Endothelial cell of umbilical vein (primary cell): ENCODE results near the gene CLCNKA.
"Not testable (repeated sequence)": the region's sequence is repeated elsewhere in the genome, so short reads cannot be mapped to it uniquely, and the experiment has no call there.

ENCODE experiments used
- CTCF ChIP-seq, 2 donors: IDR thresholded peaks; 1 replicate in 1 of 2; 2 replicates in 1 of 2; pipeline ENCODE4 v1.5.1; 2011; ENCODE audit warnings: low read length in 2 of 2, mild to moderate bottlenecking in 2 of 2, moderate library complexity in 2 of 2, control low read depth in 1 of 2, inconsistent platforms in 1 of 2, low read depth in 1 of 2; ENCODE audit not compliant: insufficient read depth in 1 of 2; ENCODE audit errors: extremely low read depth in 1 of 2
- FOS ChIP-seq: IDR thresholded peaks from 2 replicates; pipeline ENCODE4 v1.6.1; 2011; ENCODE audit warnings: mild to moderate bottlenecking, low read length, moderate library complexity, borderline replicate concordance; ENCODE audit not compliant: insufficient read depth
- MAX ChIP-seq: IDR thresholded peaks from 2 replicates; pipeline ENCODE4 v1.6.1; 2011; ENCODE audit not compliant: insufficient read depth, insufficient read length
- POLR2A ChIP-seq: IDR thresholded peaks from 2 replicates; pipeline ENCODE4 v1.6.1; 2012; ENCODE audit warnings: low read depth, mild to moderate bottlenecking, control low read depth, low read length

GRCh38 chr1:16056521-16056912 is 34.7 kb downstream of the CLCNKA start:
- TF ChIP-seq CTCF (IDR thresholded peaks at IDR 0.05; ENCODE audit: extremely low read depth in 1 of 2, insufficient read depth in 1 of 2, low read depth in 1 of 2, low read length in 2 of 2); FOS; POLR2A; MAX: not testable (repeated sequence)
